OCI-LY7 (cell line): Measurements from ENCODE around the gene PPP1R37. TPM values are rescaled to one million over a fixed set of nuclear protein-coding genes. Genes with fewer than 3 reads are reported as not detected.

Experiments
- BruUV-seq: library from RNA; stranded (reverse); fragments of 400-500 nt; replicated peaks from 2 replicates; lab custom pipeline; 2021; lab: Mats Ljungman, UMichigan
- CTCF ChIA-PET: fragments of 300-600 bp; sonication (Branson Sonifier 250); formaldehyde crosslinking; loops from one replicate; lab custom pipeline; 2022; ENCODE audit warnings: antibody characterized with exemption; ENCODE audit not compliant: unreplicated experiment; lab: Charles Lee
- POLR2A ChIA-PET: fragments of 300-600 bp; sonication (Branson Sonifier 250); formaldehyde crosslinking; loops from one replicate; lab custom pipeline; 2022; ENCODE audit warnings: antibody characterized with exemption; lab: Charles Lee
- DNase-seq: peaks from one replicate; pipeline ENCODE4 v3.0.0-alpha.2; 2015; ENCODE audit warnings: low spot score
- H2AFZ ChIP-seq: fragments of 200-600 bp; sonication (generic), shearing (Covaris generic); 2 replicates; pipeline ENCODE4 v1.6.1; 2014; ENCODE audit warnings: mild to moderate bottlenecking, antibody characterized with exemption, low read length, moderate library complexity
- H3K27ac ChIP-seq: fragments of 200-600 bp; sonication (generic); 2 replicates; pipeline ENCODE4 v1.5.1; 2014; ENCODE audit warnings: mixed run types, low read depth, mild to moderate bottlenecking, moderate library complexity, low read length, inconsistent platforms; ENCODE audit not compliant: poor library complexity, severe bottlenecking
- H3K36me3 ChIP-seq: fragments of 200-600 bp; sonication (generic); 2 replicates; pipeline ENCODE4 v1.6.1; 2014; ENCODE audit warnings: mild to moderate bottlenecking, antibody characterized with exemption, low read length, moderate library complexity, mixed read lengths; ENCODE audit not compliant: insufficient read depth
- H3K4me1 ChIP-seq: fragments of 200-600 bp; sonication (generic); 2 replicates; pipeline ENCODE4 v1.5.1; 2014; ENCODE audit warnings: mild to moderate bottlenecking, low read length; ENCODE audit not compliant: insufficient read depth, poor library complexity, severe bottlenecking
- H3K4me2 ChIP-seq: fragments of 200-600 bp; sonication (generic); 2 replicates; pipeline ENCODE4 v1.6.1; 2014; ENCODE audit warnings: mild to moderate bottlenecking, low read length
- H3K4me3 ChIP-seq: fragments of 200-600 bp; sonication (generic); 2 replicates; pipeline ENCODE4 v1.5.1; 2014; ENCODE audit warnings: mild to moderate bottlenecking, low read depth, low read length; ENCODE audit not compliant: poor library complexity, severe bottlenecking
- H3K79me2 ChIP-seq: fragments of 200-600 bp; sonication (generic); 2 replicates; pipeline ENCODE4 v1.6.1; 2016; ENCODE audit warnings: low read depth, mild to moderate bottlenecking, low read length, moderate library complexity, mixed read lengths; ENCODE audit not compliant: insufficient read depth
- H3K9me2 ChIP-seq: fragments of 200-600 bp; sonication (generic); 2 replicates; pipeline ENCODE4 v1.6.1; 2016; ENCODE audit warnings: mild to moderate bottlenecking, low read length, mixed read lengths; ENCODE audit not compliant: insufficient read depth
- H3K9me3 ChIP-seq: fragments of 200-600 bp; sonication (generic); 2 replicates; pipeline ENCODE4 v1.6.1; 2014; ENCODE audit warnings: mild to moderate bottlenecking, mixed run types, low read length, mixed read lengths
- H4K20me1 ChIP-seq: fragments of 200-600 bp; sonication (generic); 2 replicates; pipeline ENCODE4 v1.6.1; 2014; ENCODE audit warnings: mild to moderate bottlenecking, antibody characterized with exemption, low read length, moderate library complexity, mixed read lengths; ENCODE audit not compliant: insufficient read depth
- CTCF ChIP-seq: fragments of 200-600 bp; sonication (generic); conservative IDR thresholded peaks from 2 replicates; pipeline ENCODE4 v1.5.1; 2014; ENCODE audit warnings: mild to moderate bottlenecking, antibody characterized with exemption, low read length, moderate library complexity, mixed read lengths
- EZH2phosphoT487 ChIP-seq: fragments of 200-600 bp; sonication (generic); IDR thresholded peaks from 2 replicates; pipeline ENCODE4 v1.6.1; 2018; ENCODE audit warnings: low read depth, borderline replicate concordance, mild to moderate bottlenecking, mixed run types, antibody characterized with exemption, low read length, moderate library complexity, mixed read lengths
- intact Hi-C: fragments of 100-400 bp; cut with micrococcal nuclease; formaldehyde crosslinking; loops from one replicate; pipeline ENCODE4 v1.10.0; 2022; ENCODE audit not compliant: unreplicated experiment
- total RNA-seq, 2 experiments: library from RNA; depleted of rRNA in 1 of 2; stranded (reverse); fragments of >200 nt in 1 of 2; shearing (Covaris generic) in 1 of 2; gene quantifications; 2 replicates each; pipeline ENCODE4 v1.2.3, GENCODE V29; 2014 to 2022

PPP1R37 gene
- total RNA-seq, 2 experiments from 2014 or later: 24.7 to 48.6 TPM

- Histone ChIP-seq H3K36me3 (peaks cover 40% of the 10 kb centered on the region), H3K79me2 (peaks cover 4% of the 10 kb centered on the region; the same call in 1 of the 2 replicates), H4K20me1 (no peaks in the 10 kb centered on the region), H3K27ac (no peak overlapping the region), H3K4me2 (no peak overlapping the region), H3K4me3 (no peak overlapping the region), H3K9me3 (no peaks in the 10 kb centered on the region), H3K4me1 (peaks cover 4% of the 10 kb centered on the region), H2AFZ (no peak overlapping the region), H3K9me2 (no peaks in the 10 kb centered on the region)
- intact Hi-C loops: no loop called here
- no peak for TF ChIP-seq EZH2phosphoT487
- no peak for TF ChIP-seq CTCF
- BruUV-seq: no TSS peak
- no peak for DNase-seq
- POLR2A ChIA-PET: no interaction called here
- CTCF ChIA-PET: no interaction called here
Measured at GRCh38 chr19:45144431-45145269, 51.7 kb downstream of the PPP1R37 start.

- no peaks in the 10 kb centered on the region for H4K20me1 ChIP-seq
- ChIA-PET CTCF (no interaction called here), POLR2A (interaction anchor here (0.6 kb wide), 1 partner anchor 730 kb away, joined by 5 read pairs; no protein-coding TSS in a partner anchor)
- no peak overlapping the region for H2AFZ ChIP-seq
- DNase-seq: no peak
- no peak overlapping the region for H3K4me2 ChIP-seq
- TF ChIP-seq EZH2phosphoT487 (no peak), CTCF (no peak)
- peaks cover 39% of the 10 kb centered on the region for H3K36me3 ChIP-seq
- H3K4me3 ChIP-seq: no peak overlapping the region
- no TSS peak for BruUV-seq
- no peaks in the 10 kb centered on the region for H3K79me2 ChIP-seq
- no peaks in the 10 kb centered on the region for H3K9me2 ChIP-seq
- no peaks in the 10 kb centered on the region for H3K9me3 ChIP-seq
- intact Hi-C loops: no loop called here
- no peaks in the 10 kb centered on the region for H3K4me1 ChIP-seq
- H3K27ac ChIP-seq: no peak overlapping the region
Measured at GRCh38 chr19:45145270-45146189, 52.6 kb downstream of the PPP1R37 start.
